HepG2 (cell line): ENCODE results near the gene RCOR1. TPM values are rescaled to one million over a fixed set of nuclear protein-coding genes. Genes with fewer than 3 reads are reported as not detected.
A peak's percentile ranks its signal among the peaks of the same experiment; 100 is the strongest.

Experiments used
- ATAC-seq: fragments of 200-7000 bp; cut with Tn5 transposase; 3 replicates; pipeline ENCODE4 v1.9.1; 2020; ENCODE audit warnings: mild to moderate bottlenecking, moderate library complexity
- BruUV-seq: library from RNA; stranded (reverse); fragments of 400-500 nt; replicated peaks from 2 replicates; lab custom pipeline; 2021; lab: Mats Ljungman, UMichigan
- CTCF ChIA-PET: fragments of 300-600 bp; formaldehyde crosslinking; extraction: SDS; loops from one replicate; lab custom pipeline; 2021; ENCODE audit warnings: low total read pairs, inconsistent platforms, low intra/inter-chr PET ratio; lab: Yijun Ruan, JAX
- POLR2A ChIA-PET: fragments of 350-600 bp; sonication (Branson Sonifier 250); formaldehyde crosslinking; loops from one replicate; lab custom pipeline; 2020; ENCODE audit warnings: antibody characterized with exemption, inconsistent platforms; lab: Yijun Ruan, JAX
- DNase-seq: peaks from one replicate; pipeline ENCODE4 v3.0.0-alpha.2; 2015; ENCODE audit warnings: low spot score
- FAIRE-seq: peaks from 3 replicates; lab custom pipeline; 2011; peaks lifted over from hg19 to GRCh38; lab: Jason Lieb, UNC
- H2AFZ ChIP-seq: one replicate; pipeline ENCODE4 v1.6.1; 2011; ENCODE audit warnings: low read length, inconsistent platforms
- H3K27ac ChIP-seq: fragments of 300-600 bp; 3 replicates; pipeline ENCODE4 v1.8.0; 2011; ENCODE audit warnings: mixed run types, mild to moderate bottlenecking, mixed read lengths, low read length, inconsistent platforms; ENCODE audit not compliant: insufficient read depth; ENCODE audit errors: extremely low read length
- H3K27me3 ChIP-seq, 2 experiments: fragments of 200-600 bp in 1 of 2; 2 replicates in 1 of 2; 3 replicates in 1 of 2; pipeline versions ENCODE4 v1.6.0 to v1.8.0; 2011; ENCODE audit warnings: low read length in 2 of 2, mild to moderate bottlenecking in 2 of 2, moderate library complexity in 2 of 2, inconsistent platforms in 1 of 2; ENCODE audit not compliant: insufficient read depth in 2 of 2, control insufficient read depth in 1 of 2
- H3K36me3 ChIP-seq, 2 experiments: fragments of 200-600 bp in 1 of 2; replicated peaks in 1 of 2; 2 replicates in 1 of 2; 3 replicates in 1 of 2; pipeline versions ENCODE4 v1.5.1 to v1.8.0; 2011; ENCODE audit warnings: low read length in 2 of 2, inconsistent platforms in 1 of 2; ENCODE audit not compliant: insufficient read depth in 2 of 2, control insufficient read depth in 1 of 2
- H3K4me1 ChIP-seq: 2 replicates; pipeline ENCODE4 v1.5.1; 2012; ENCODE audit warnings: low read length, inconsistent platforms; ENCODE audit not compliant: insufficient read depth
- H3K4me2 ChIP-seq: 2 replicates; pipeline ENCODE4 v1.6.0; 2011; ENCODE audit warnings: low read depth, low read length, inconsistent platforms
- H3K4me3 ChIP-seq, 3 experiments: fragments of 200-600 bp in 1 of 3; sonication (generic), shearing (Covaris generic) in 1 of 3; replicated peaks in 1 of 3; 2 replicates each; pipeline ENCODE4 v1.5.1; 2011 to 2016; ENCODE audit warnings: low read length in 3 of 3, inconsistent platforms in 2 of 3, low read depth in 2 of 3, mild to moderate bottlenecking in 2 of 3, control low read depth in 1 of 3, mixed read lengths in 1 of 3; ENCODE audit not compliant: insufficient read depth in 1 of 3
- H3K79me2 ChIP-seq: one replicate; pipeline ENCODE4 v1.6.1; 2011; ENCODE audit warnings: low read length, inconsistent platforms; ENCODE audit not compliant: insufficient read depth
- H3K9ac ChIP-seq: 2 replicates; pipeline ENCODE4 v1.6.0; 2011; ENCODE audit warnings: mild to moderate bottlenecking, low read depth, low read length, inconsistent platforms; ENCODE audit not compliant: insufficient read depth
- H3K9me3 ChIP-seq: 2 replicates; pipeline ENCODE4 v1.5.1; 2012; ENCODE audit warnings: mild to moderate bottlenecking, low read length
- H4K20me1 ChIP-seq: 2 replicates; pipeline ENCODE4 v1.6.0; 2011; ENCODE audit warnings: inconsistent platforms, mild to moderate bottlenecking, low read length, moderate library complexity; ENCODE audit not compliant: insufficient read depth
- AGO1 ChIP-seq: fragments of 200-400 bp; formaldehyde crosslinking; IDR thresholded peaks from 2 replicates; pipeline ENCODE4 v1.6.1; 2017; ENCODE audit warnings: mild to moderate bottlenecking, low read depth, low read length, moderate library complexity; ENCODE audit not compliant: poor library complexity, severe bottlenecking
- ATF7 ChIP-seq, 2 experiments: fragments of 450-650 bp in 1 of 2; sonication (generic) in 1 of 2; formaldehyde crosslinking in 1 of 2; IDR thresholded peaks; 2 replicates each; pipeline versions ENCODE4 v1.4.0 to v1.6.1; 2016 to 2020; ENCODE audit warnings: antibody characterized with exemption in 1 of 2, mild to moderate bottlenecking in 1 of 2, missing genetic modification reagents in 1 of 2
- CC2D1A ChIP-seq: sonication (generic); formaldehyde crosslinking; IDR thresholded peaks from 2 replicates; pipeline ENCODE4 v1.8.1; 2023; ENCODE audit warnings: mild to moderate bottlenecking, missing genetic modification reagents
- CEBPG ChIP-seq: IDR thresholded peaks from 2 replicates; pipeline ENCODE4 v1.6.1; 2016
- EP300 ChIP-seq, 3 experiments: sonication (generic) in 1 of 3; formaldehyde crosslinking in 1 of 3; IDR thresholded peaks; 2 replicates each; pipeline versions ENCODE4 v1.5.1 to v1.6.1; 2011 to 2020; ENCODE audit warnings: low read depth in 2 of 3, low read length in 2 of 3, borderline replicate concordance in 1 of 3, improper control_type of control experiment in 1 of 3, mild to moderate bottlenecking in 1 of 3, missing genetic modification reagents in 1 of 3, moderate library complexity in 1 of 3
- MAFF ChIP-seq: IDR thresholded peaks from 2 replicates; pipeline ENCODE4 v1.6.1; 2011; ENCODE audit warnings: low read depth, low read length, improper control_type of control experiment
- NFKB2 ChIP-seq: sonication (generic); formaldehyde crosslinking; IDR thresholded peaks from 2 replicates; pipeline ENCODE4 v1.4.0; 2020; ENCODE audit warnings: missing genetic modification reagents, borderline replicate concordance
- PITX1 ChIP-seq: sonication (generic); formaldehyde crosslinking; IDR thresholded peaks from 2 replicates; pipeline ENCODE4 v1.5.1; 2020; ENCODE audit warnings: mild to moderate bottlenecking, missing genetic modification reagents
- RBM22 ChIP-seq: fragments of 200-400 bp; formaldehyde crosslinking; optimal IDR thresholded peaks from 2 replicates; pipeline ENCODE3; 2017; ENCODE audit warnings: mild to moderate bottlenecking, low read length, moderate library complexity
- SAP130 ChIP-seq: IDR thresholded peaks from 2 replicates; pipeline ENCODE4 v1.6.1; 2016; ENCODE audit warnings: low read depth
- UBTF ChIP-seq: sonication (generic); formaldehyde crosslinking; IDR thresholded peaks from 2 replicates; pipeline ENCODE4 v1.4.0; 2020; ENCODE audit warnings: mild to moderate bottlenecking, missing genetic modification reagents
- ZMYM3 ChIP-seq: sonication (generic); formaldehyde crosslinking; IDR thresholded peaks from 2 replicates; pipeline ENCODE4 v1.5.1; 2020; ENCODE audit warnings: mild to moderate bottlenecking, missing genetic modification reagents
- ZNF629 ChIP-seq: sonication (generic); formaldehyde crosslinking; conservative IDR thresholded peaks from 2 replicates; pipeline ENCODE4 v1.5.0; 2020; ENCODE audit warnings: missing genetic modification reagents
- ZNF816 ChIP-seq: sonication (generic); formaldehyde crosslinking; IDR thresholded peaks from 2 replicates; pipeline ENCODE4 v1.8.0; 2022; ENCODE audit warnings: missing genetic modification reagents, mild to moderate bottlenecking, borderline replicate concordance
- ZSCAN22 ChIP-seq: sonication (generic); formaldehyde crosslinking; IDR thresholded peaks from 2 replicates; pipeline ENCODE4 v1.4.0; 2020; ENCODE audit warnings: mild to moderate bottlenecking, missing genetic modification reagents
- WGBS: methylation state at CpG from one replicate; pipeline ENCODE4 v1.1.6; 2017; ENCODE audit warnings: low lambda C conversion rate; 5-methylcytosine and 5-hydroxymethylcytosine counted together
- in situ Hi-C: cut with HindIII; loops from 2 replicates; pipeline ENCODE4 v1.10.0; 2017; ENCODE audit warnings: low pct_unique_long_range_greater_than_20kb; ENCODE audit not compliant: extremely low pct_ligation_motif_present
- intact Hi-C: fragments of 100-400 bp; cut with micrococcal nuclease; formaldehyde crosslinking; loops from one replicate; pipeline ENCODE4 v1.10.0; 2022; ENCODE audit not compliant: unreplicated experiment
- polyA plus RNA-seq, 8 experiments: library from polyadenylated mRNA; depleted of rRNA in 3 of 8; stranded (reverse) in 7 of 8; unstranded in 1 of 8; fragments of >200 nt; fragmentation: Illumina TruSeq in 4 of 8; extraction: Trizol in 4 of 8; gene quantifications; 2 replicates each; pipeline versions ENCODE4 v1.2.1 to v1.2.3, GENCODE V29; 2011 to 2016; ENCODE audit warnings: low read depth in 4 of 8, missing spikeins in 1 of 8, mixed read lengths in 1 of 8; ENCODE audit not compliant: insufficient read depth in 1 of 8
- total RNA-seq, 5 experiments: library from RNA; depleted of rRNA; stranded (reverse); fragments of >200 nt; fragmentation: Illumina TruSeq; extraction: Trizol; gene quantifications; 2 replicates each; pipeline ENCODE4 v1.2.3, GENCODE V29; 2016; ENCODE audit warnings: low read depth in 1 of 5
- TF ChIP-seq, protein P1 (sequence below): sonication (generic); formaldehyde crosslinking; IDR thresholded peaks from 2 replicates; pipeline ENCODE4 v1.5.0; 2020; ENCODE audit warnings: mild to moderate bottlenecking, missing genetic modification reagents, borderline replicate concordance

Gene RCOR1
- total and polyA plus RNA-seq, 2 of the 13 experiments (the other 11 are each of a cell fraction or from before 2014, with no cell fraction given) = 10.2 to 11.1 TPM

DNA sequence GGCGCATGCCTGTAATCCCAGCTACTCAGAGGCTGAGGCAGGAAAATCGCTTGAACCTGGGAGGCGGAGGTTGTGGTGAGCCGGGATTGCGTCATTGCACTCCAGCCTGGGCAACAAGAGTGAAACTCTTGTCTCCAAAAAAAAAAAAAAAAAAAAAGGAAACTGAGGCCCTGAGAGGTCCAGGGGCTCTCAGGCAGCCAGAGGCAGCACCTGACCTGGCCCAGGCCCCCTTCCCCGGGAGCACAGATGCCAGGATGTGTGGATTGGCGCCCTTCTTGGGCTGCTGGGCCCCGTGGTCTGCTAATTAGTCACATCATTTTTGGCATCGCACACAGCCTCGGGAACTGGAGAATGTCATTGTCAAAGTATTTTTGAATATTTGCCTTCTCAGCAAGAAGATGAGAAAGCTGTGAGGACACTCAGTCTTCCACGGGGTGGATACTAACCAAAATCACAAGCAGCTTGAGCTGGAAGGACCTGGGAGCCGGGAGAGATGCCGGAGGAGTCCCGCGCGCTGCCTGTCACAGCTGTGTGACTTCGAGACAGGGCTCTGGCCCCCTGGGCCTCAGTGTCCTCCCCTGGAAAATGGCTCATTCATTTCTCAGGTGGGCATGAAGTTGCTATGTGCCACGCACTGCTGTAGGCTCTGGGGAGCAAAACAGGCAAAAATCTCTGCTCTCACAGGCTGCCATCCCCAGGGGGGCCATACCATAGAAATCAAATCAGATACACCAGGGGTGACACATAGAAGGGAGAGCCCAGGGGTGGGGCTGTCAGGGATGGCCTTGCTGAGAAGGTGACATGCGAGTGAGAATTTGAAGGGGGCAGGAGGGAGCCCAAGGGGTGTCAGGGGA, 12.5 kb upstream of the RCOR1 start:
- no peaks in the 10 kb centered on the region for H3K9me3 ChIP-seq
- ATAC-seq (peak; percentile 32), FAIRE-seq (no peak), DNase-seq (no peak)
- peak overlapping the region; percentile 19 to 58 (median 43); a peak in 5 of 6 replicates for H3K4me3 ChIP-seq
- in situ Hi-C loops = no loop called here
- H3K4me2 ChIP-seq = peak overlapping the region; percentile 85
- no peaks in the 10 kb centered on the region for H3K27me3 ChIP-seq
- no peaks in the 10 kb centered on the region for H4K20me1 ChIP-seq
- H3K4me1 ChIP-seq = peaks cover 82% of the 10 kb centered on the region
- no peaks in the 10 kb centered on the region for H3K79me2 ChIP-seq
- 15% methylated on average over 14 of the region's 19 CpGs for WGBS
- no peak overlapping the region for H2AFZ ChIP-seq
- intact Hi-C loops = no loop called here
- ChIA-PET CTCF (no interaction called here), POLR2A (interaction anchor here (0.7 to 1.3 kb wide), 3 partner anchors 15 to 55 kb away, joined by 4 to 5 read pairs (median 4); no protein-coding TSS in a partner anchor)
- H3K27ac ChIP-seq = no peak overlapping the region
- BruUV-seq = no TSS peak
- H3K36me3 ChIP-seq = no peaks in the 10 kb centered on the region
- H3K9ac ChIP-seq = 0 out of 2 replicates have a peak overlapping the region, but pooled peaks have one; percentile 3
- TF ChIP-seq ZNF629 (CRISPR knock-in tag) (peak; percentile 81), ZSCAN22 (CRISPR knock-in tag) (no peak), CC2D1A (CRISPR knock-in tag) (no peak), ATF7 (IDR thresholded peaks at IDR 0.05) (peak; percentile 75), ATF7 (CRISPR knock-in tag; IDR thresholded peaks at IDR 0.05) (no peak), MAFF (peak; percentile 26; the same call in 1 of the 2 replicates), ZNF816 (CRISPR knock-in tag) (no peak), PITX1 (0 out of 2 replicates have a peak, but pooled peaks have one; percentile 36), UBTF (CRISPR knock-in tag) (0 out of 2 replicates have a peak, but pooled peaks have one; percentile 20), SAP130 (CRISPR knock-in tag) (no peak), AGO1 (no peak), ZMYM3 (CRISPR knock-in tag) (peak; percentile 35; the same call in 1 of the 2 replicates), RBM22 (no peak), NFKB2 (CRISPR knock-in tag) (0 out of 2 replicates have a peak, but pooled peaks have one; percentile 30), CEBPG (CRISPR knock-in tag) (peak; percentile 52), EP300 (IDR thresholded peaks at IDR 0.05; ENCODE audit: low read depth in 2 of 2, low read length in 2 of 2) (no peak), EP300 (CRISPR knock-in tag; IDR thresholded peaks at IDR 0.05; ENCODE audit: borderline replicate concordance) (no peak)
- TF ChIP-seq, protein P1, sequence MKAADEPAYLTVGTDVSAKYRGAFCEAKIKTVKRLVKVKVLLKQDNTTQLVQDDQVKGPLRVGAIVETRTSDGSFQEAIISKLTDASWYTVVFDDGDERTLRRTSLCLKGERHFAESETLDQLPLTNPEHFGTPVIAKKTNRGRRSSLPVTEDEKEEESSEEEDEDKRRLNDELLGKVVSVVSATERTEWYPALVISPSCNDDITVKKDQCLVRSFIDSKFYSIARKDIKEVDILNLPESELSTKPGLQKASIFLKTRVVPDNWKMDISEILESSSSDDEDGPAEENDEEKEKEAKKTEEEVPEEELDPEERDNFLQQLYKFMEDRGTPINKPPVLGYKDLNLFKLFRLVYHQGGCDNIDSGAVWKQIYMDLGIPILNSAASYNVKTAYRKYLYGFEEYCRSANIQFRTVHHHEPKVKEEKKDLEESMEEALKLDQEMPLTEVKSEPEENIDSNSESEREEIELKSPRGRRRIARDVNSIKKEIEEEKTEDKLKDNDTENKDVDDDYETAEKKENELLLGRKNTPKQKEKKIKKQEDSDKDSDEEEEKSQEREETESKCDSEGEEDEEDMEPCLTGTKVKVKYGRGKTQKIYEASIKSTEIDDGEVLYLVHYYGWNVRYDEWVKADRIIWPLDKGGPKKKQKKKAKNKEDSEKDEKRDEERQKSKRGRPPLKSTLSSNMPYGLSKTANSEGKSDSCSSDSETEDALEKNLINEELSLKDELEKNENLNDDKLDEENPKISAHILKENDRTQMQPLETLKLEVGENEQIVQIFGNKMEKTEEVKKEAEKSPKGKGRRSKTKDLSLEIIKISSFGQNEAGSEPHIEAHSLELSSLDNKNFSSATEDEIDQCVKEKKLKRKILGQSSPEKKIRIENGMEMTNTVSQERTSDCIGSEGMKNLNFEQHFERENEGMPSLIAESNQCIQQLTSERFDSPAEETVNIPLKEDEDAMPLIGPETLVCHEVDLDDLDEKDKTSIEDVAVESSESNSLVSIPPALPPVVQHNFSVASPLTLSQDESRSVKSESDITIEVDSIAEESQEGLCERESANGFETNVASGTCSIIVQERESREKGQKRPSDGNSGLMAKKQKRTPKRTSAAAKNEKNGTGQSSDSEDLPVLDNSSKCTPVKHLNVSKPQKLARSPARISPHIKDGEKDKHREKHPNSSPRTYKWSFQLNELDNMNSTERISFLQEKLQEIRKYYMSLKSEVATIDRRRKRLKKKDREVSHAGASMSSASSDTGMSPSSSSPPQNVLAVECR = peak; percentile 16; the same call in 1 of the 2 replicates
